Fibroblast of skin of abdomen (primary cell): Measurements from ENCODE around the gene TMCC2. TPM values are rescaled to one million over a fixed set of nuclear protein-coding genes. Genes with fewer than 3 reads are reported as not detected.
"Not testable (repeated sequence)": the region's sequence is repeated elsewhere in the genome, so short reads cannot be mapped to it uniquely, and the experiment has no call there.

Experiments
- DNase-seq: peaks from one replicate; pipeline ENCODE4 v3.0.0-alpha.2; 2013
- polyA plus RNA-seq, 2 experiments: library from polyadenylated mRNA; unstranded; fragments of 120-200 nt; gene quantifications; one replicate each; pipeline ENCODE4 v1.2.1, GENCODE V29; 2013; ENCODE audit not compliant: insufficient read length in 2 of 2

Gene TMCC2
- polyA plus RNA-seq (2013, experiment 1 of 2; ENCODE audit: insufficient read length) = 5.1 TPM
- polyA plus RNA-seq (2013, experiment 2 of 2; ENCODE audit: insufficient read length) = 5.2 TPM

- peak; percentile 92 for DNase-seq
These were observed at the start of gene TMCC2 for GRCh38 chr1:205227584-205228013. Gene TMCC2 (plus strand): TSS chr1:205227946. CDS start chr1:205228565, 619 bp downstream.

DNA sequence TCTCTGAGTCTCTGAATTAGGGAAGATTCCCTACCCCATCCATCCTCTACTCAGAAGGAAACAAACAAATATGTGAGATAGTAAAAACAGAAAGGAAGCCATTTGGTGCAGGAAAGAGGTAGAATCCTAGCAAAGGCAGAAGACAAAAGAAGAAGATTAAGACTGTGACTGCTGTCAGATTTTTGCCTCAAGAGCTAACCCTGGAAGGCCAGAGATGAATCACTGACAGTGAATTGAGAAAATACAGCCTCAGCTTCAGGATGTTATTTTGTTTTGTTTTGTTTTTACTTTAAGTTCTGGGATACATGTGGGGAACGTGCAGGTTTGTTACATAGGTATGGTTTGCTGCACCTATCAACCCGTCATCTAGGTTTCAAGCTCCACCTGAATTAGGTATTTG lies 47.9 kb upstream of the TMCC2 start:
- no peak for DNase-seq

DNA sequence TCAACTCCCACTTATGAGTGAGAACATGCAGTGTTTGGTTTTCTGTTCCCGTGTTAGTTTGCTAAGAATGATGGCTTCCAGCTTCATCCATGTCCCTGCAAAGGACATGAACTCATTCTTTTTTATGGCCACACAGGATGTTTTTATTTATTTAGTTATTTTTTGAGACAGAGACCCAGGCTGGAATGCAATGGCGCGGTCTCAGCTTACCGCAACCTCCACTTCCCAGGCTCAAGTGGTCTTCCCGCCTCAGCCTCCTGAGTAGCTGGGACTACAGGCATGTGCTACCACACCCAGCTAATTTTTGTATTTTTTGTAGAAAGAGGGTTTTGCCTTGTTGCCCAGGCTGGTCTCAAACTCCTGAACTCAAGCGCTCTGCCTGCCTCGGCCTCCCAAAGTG lies 47.4 kb upstream of the TMCC2 start:
- DNase-seq = not testable (repeated sequence)

DNA sequence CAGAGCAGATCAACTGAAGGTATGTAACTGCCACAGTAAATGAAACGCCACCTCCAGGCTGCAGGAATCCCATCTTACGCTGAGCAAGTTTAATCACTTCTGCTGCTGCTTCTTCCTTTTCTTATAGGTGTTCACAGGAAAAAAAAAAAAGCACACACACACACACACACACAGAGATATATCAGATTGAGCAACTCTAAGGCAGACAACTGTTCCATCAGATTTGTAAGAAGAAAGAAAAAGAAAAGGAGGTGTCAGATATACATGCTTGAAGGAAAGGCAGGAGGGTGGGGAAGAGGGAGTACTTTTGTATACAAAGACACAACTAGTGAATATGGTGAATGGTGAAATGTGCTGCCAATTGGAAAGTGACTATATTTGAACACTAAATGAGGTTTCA lies 44.8 kb upstream of the TMCC2 start:
- no peak for DNase-seq

DNA sequence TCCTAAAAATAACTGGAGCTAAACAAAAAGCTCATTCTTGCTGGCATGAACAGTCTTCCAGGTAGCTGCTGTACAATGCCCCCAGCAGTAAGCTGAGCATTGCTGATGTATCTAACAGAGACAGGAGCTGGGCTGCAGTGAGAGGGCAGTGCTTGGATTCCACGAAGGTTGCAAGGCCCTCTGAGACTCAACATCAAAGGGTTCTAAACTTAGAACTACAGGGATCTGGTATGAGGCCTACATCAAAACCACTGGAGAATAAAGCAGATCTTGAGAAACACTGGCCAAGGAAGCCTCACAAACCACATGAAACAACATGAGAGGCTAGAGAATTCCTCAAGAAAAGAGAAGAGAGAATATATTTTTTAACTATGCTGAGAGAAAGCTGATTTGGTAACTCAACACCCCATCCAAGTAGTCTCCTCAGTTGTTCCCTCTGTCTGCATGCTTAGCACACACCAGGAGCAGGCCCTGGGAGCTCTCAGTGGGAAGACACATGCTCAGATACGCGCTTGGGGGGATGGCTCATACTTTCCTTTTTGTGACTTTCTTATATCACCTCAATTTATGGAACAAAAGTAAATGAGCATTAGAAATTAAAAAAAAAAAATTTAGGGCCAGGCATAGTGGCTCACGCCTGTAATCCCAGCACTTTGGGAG lies 43.9 kb upstream of the TMCC2 start:
- DNase-seq = peak; percentile 69

GRCh38 chr1:205186191-205186590 lies 41.6 kb upstream of the TMCC2 start:
- no peak for DNase-seq

- DNase-seq = no peak
These were observed 40.3 kb upstream of the TMCC2 start for GRCh38 chr1:205187420-205187819.

- no peak for DNase-seq
These were observed 39.6 kb upstream of the TMCC2 start for GRCh38 chr1:205188098-205188497.

DNA sequence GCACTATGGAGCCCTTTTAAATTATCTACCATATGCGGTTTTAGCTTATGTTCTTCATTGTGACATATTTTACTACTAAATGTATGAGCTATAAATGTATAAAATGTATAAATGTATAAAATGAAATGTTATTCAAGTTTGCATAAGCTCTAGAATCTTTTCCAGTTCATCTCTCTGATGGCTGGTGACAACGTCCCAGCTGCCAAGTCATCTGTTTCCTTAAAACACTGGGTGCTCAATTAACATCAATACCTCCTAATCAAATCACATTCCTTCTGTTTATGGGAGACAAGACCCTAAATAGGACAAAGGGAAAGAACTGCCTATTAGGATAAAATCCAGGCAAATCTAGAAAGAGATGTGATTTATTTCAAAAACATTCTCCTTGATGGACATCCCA lies 39.1 kb upstream of the TMCC2 start:
- DNase-seq = no peak

DNA sequence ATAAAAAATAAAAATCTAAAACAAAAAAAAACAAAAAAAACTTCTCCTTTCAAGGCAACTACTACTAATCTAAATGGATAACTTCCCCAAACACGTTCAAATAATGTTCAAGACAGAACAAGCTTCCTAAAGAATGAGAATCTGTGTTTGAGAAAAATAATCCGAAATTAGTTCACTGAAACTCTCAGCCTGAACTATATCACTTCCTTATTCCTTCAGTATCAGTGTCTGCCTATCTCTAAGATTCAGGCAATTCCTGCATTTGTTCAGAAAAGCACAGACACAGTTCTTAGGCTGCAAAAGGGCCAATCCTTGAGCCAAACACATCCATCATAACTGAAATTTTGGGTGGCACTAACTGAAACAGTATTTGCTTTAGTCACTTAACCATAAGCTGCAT lies 38.6 kb upstream of the TMCC2 start:
- no peak for DNase-seq

DNA sequence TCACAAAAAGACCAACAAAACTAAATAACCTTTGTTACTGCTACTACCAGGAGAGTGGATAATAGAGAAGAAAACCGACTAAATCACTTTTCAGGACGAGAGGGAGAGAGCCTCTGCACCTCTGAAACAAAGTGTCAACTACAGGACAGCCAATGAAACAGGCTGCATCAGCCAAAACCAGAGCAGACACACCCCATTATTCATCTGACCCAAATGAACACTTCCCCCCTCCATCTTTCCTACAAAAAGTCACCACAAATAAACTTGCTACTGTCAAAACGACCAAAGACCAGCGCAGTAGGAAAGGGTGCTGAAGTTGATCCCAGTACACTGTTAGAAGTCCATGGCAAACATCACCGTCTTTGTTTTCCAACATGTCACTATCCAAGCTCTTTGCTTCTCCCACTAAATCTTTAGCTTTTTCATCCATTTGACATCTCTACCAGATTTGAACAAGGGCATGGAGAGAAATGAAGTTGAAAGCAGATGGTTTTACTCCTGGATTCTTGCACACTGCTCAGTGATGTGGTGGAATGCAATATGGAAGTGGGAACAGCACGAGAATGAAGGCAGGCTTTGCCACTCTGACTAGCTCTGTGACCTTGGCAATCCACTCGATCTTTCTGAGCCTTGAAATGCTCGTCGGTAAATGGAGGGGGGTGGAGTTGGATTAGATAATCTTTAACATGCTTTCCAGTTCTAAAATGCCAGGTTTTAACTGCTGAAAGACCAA lies 36.7 kb upstream of the TMCC2 start:
- peak; percentile 31 for DNase-seq

DNA sequence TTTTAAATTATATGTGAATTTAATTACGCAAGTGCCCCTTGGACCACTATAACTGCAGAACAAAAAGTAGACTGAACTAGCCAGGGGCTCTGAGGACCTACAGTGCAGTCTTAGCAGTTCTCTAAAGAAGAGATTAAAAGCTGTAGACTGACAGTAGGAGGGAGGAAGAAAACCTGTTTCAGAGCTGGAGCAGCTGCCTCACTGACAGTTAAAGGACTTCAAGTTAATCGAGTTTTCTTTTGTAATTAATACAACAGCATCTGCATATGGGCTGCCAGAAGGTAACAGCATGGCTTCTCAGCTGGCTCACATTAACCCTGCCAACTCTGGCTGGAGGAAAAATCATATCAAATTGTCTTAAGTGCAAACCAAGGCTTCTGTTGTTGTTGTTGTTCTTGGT lies 36.1 kb upstream of the TMCC2 start:
- no peak for DNase-seq

GRCh38 chr1:205192287-205192686 lies 35.5 kb upstream of the TMCC2 start:
- no peak for DNase-seq

GRCh38 chr1:205199090-205199930 lies 28.4 kb upstream of the TMCC2 start:
- no peak for DNase-seq

- DNase-seq = no peak
These were observed 27.8 kb upstream of the TMCC2 start for GRCh38 chr1:205199931-205200299.

DNA sequence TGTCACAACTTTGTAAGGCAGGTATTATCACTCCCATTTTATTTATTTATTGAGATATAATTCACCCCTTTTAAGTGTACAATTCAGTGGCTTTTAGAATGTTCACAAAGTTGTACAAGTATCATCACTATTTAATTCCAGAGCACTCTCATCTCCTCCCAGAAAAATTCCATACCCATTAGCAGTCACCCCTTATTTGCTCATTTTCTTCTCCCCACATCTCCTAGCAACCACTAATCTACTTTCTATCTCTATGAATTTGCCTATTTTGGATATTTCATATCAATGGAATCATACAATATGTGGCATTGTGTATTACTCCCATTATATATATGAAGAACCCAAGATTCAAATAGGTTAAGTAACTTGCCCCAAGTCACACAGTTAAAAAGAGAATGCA lies 23.2 kb upstream of the TMCC2 start:
- peak; percentile 40 for DNase-seq

DNA sequence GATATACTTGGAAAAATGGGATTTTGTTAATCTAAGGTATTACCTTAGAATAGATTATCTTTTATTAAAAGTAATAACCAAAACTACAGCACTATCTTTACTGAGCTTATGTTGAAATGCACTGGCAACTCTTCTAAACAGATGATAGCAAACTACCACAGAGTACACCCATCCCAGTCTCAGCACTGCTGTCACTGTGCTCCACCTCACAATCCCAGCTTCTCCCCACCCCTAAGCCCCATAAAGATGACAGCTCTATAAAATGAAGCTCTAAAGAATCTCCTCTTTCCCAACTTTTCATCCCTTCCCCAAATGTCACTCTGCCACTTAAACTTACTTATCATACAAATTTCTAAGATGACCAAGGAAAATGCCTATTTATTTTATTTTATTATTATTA lies 22.7 kb upstream of the TMCC2 start:
- no peak for DNase-seq

- no peak for DNase-seq
These were observed 18.9 kb upstream of the TMCC2 start for GRCh38 chr1:205208811-205209210.

- no peak for DNase-seq
These were observed 17.0 kb upstream of the TMCC2 start for GRCh38 chr1:205210756-205211168.

DNA sequence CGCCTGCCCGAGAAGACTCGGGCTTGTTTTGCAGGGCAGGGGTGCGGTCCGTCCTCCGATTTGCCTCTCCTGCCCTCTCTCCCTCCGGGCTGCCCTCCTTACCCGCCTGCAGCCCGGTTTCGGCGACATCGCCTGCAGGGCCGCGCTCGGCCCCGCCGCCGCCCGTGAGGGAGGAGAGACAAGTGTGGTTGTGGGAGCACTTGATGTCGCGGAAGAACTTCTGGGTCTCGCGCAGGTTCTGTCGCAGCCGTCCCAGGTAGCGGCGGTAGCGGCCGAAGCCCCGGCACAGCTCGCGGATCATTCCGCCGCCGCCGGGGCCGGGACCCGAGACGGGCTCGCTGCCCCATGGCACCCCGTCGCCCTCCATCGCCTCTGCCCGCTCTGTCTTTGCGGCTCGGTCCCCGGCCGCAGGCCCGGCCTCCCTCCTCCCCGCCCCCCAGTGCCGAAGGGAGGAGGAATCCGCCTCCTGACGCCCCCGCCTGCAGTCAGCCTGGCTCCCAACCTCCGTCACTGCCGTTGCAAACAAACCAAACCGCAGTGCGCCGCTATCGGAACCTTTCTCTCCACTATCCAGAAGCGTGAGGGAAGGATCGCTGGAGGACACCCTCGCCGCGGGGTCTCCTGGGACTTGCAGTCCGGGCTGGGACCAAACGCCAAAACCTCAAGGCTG lies 16.4 kb upstream of the TMCC2 start, which contains the start of gene DSTYK:
TSS of gene DSTYK (minus strand) at position 534 of the 670 bp plus-strand sequence. CDS start at position 367, 167 bp downstream.
- DNase-seq = peak; percentile 97

- DNase-seq = no peak
These were observed 15.8 kb upstream of the TMCC2 start for GRCh38 chr1:205211839-205212536.

- no peak for DNase-seq
These were observed 13.0 kb upstream of the TMCC2 start for GRCh38 chr1:205214756-205215155.
